CD14-positive monocyte (primary cell): ENCODE measurements around the gene MAP2K5. TPM values are rescaled to one million over a fixed set of nuclear protein-coding genes. Genes with fewer than 3 reads are reported as not detected.

Experiments used
- DNase-seq, 3 donors: peaks; one replicate each; pipeline ENCODE4 v3.0.0-alpha.2; 2011 to 2022
- H2AFZ ChIP-seq: 2 replicates; pipeline ENCODE4 v1.6.0; 2012; ENCODE audit warnings: mild to moderate bottlenecking, low read depth, low read length, inconsistent platforms; ENCODE audit not compliant: insufficient read depth, poor library complexity, severe bottlenecking
- H3K27ac ChIP-seq, 2 donors: 1 replicate in 1 of 2; 2 replicates in 1 of 2; pipeline ENCODE4 v1.5.1; 2012 to 2013; ENCODE audit warnings: low read length in 2 of 2, control low read depth in 1 of 2, inconsistent platforms in 1 of 2, low read depth in 1 of 2, mild to moderate bottlenecking in 1 of 2
- H3K27me3 ChIP-seq, 2 donors: one replicate each; pipeline versions ENCODE4 v1.6.0 to v1.6.1; 2011 to 2013; ENCODE audit warnings: low read length in 2 of 2; ENCODE audit not compliant: control insufficient read depth in 2 of 2, insufficient read depth in 2 of 2
- H3K36me3 ChIP-seq, 2 donors: replicated peaks in 1 of 2; 1 replicate in 1 of 2; 2 replicates in 1 of 2; pipeline versions ENCODE4 v1.5.1 to v1.6.1; 2012 to 2013; ENCODE audit warnings: low read length in 2 of 2, control low read depth in 1 of 2, inconsistent platforms in 1 of 2, mild to moderate bottlenecking in 1 of 2; ENCODE audit not compliant: insufficient read depth in 2 of 2, control insufficient read depth in 1 of 2
- H3K4me1 ChIP-seq, 2 donors: 1 replicate in 1 of 2; 2 replicates in 1 of 2; pipeline versions ENCODE4 v1.5.1 to v1.6.1; 2012 to 2013; ENCODE audit warnings: low read length in 2 of 2, control low read depth in 1 of 2, inconsistent platforms in 1 of 2, mild to moderate bottlenecking in 1 of 2, moderate library complexity in 1 of 2; ENCODE audit not compliant: insufficient read depth in 2 of 2, control insufficient read depth in 1 of 2
- H3K4me2 ChIP-seq: replicated peaks from 2 replicates; pipeline ENCODE3; 2012; ENCODE audit warnings: low read length, moderate library complexity, mild to moderate bottlenecking; ENCODE audit not compliant: poor library complexity, severe bottlenecking; ENCODE audit errors: extremely low read depth
- H3K4me3 ChIP-seq, 3 experiments: fragments of 200-600 bp in 1 of 3; sonication (generic) in 1 of 3; replicated peaks in 1 of 3; 1 replicate in 2 of 3; 2 replicates in 1 of 3; pipeline ENCODE4 v1.5.1; 2011 to 2013; ENCODE audit warnings: low read length in 3 of 3, mild to moderate bottlenecking in 3 of 3, control low read depth in 2 of 3, low read depth in 2 of 3, inconsistent platforms in 1 of 3, moderate library complexity in 1 of 3
- H3K79me2 ChIP-seq: 2 replicates; pipeline ENCODE4 v1.6.0; 2012; ENCODE audit warnings: mild to moderate bottlenecking, control low read depth, inconsistent platforms, low read length, moderate library complexity; ENCODE audit not compliant: insufficient read depth
- H3K9ac ChIP-seq: 2 replicates; pipeline ENCODE4 v1.6.0; 2017; ENCODE audit warnings: low read length, mild to moderate bottlenecking; ENCODE audit not compliant: insufficient read depth, poor library complexity, severe bottlenecking
- H3K9me3 ChIP-seq, 2 donors: replicated peaks in 1 of 2; 1 replicate in 1 of 2; 2 replicates in 1 of 2; pipeline versions ENCODE4 v1.5.1 to v1.6.1; 2012 to 2013; ENCODE audit warnings: low read length in 2 of 2, control low read depth in 1 of 2; ENCODE audit not compliant: control insufficient read depth in 1 of 2, insufficient read depth in 1 of 2
- H4K20me1 ChIP-seq: 2 replicates; pipeline ENCODE4 v1.6.0; 2012; ENCODE audit warnings: mild to moderate bottlenecking, low read length, control low read depth, moderate library complexity; ENCODE audit not compliant: insufficient read depth
- H3K27ac Mint-ChIP-seq, 7 donors: one replicate each; pipeline ENCODE4 v1.8.0; 2020; ENCODE audit warnings: mild to moderate bottlenecking in 7 of 7, mixed read lengths in 7 of 7, moderate library complexity in 6 of 7, inconsistent platforms in 2 of 7
- H3K27me3 Mint-ChIP-seq, 3 donors: one replicate each; pipeline ENCODE4 v1.8.0; 2021 to 2022; ENCODE audit warnings: low read depth in 3 of 3, mild to moderate bottlenecking in 3 of 3, mixed read lengths in 3 of 3, moderate library complexity in 3 of 3, inconsistent platforms in 1 of 3
- H3K36me3 Mint-ChIP-seq, 2 donors: one replicate each; pipeline ENCODE4 v1.8.0; 2020; ENCODE audit warnings: mixed read lengths in 2 of 2, inconsistent platforms in 1 of 2, mild to moderate bottlenecking in 1 of 2
- H3K4me1 Mint-ChIP-seq: one replicate; pipeline ENCODE4 v1.8.0; 2020; ENCODE audit warnings: mild to moderate bottlenecking, mixed read lengths
- H3K4me3 Mint-ChIP-seq, 2 donors: one replicate each; pipeline ENCODE4 v1.8.0; 2020; ENCODE audit warnings: mild to moderate bottlenecking in 2 of 2, mixed read lengths in 2 of 2, moderate library complexity in 1 of 2
- H3K9me3 Mint-ChIP-seq, 7 donors: one replicate each; pipeline ENCODE4 v1.8.0; 2020 to 2022; ENCODE audit warnings: mixed read lengths in 7 of 7, mild to moderate bottlenecking in 6 of 7, moderate library complexity in 6 of 7, inconsistent platforms in 2 of 7
- CTCF ChIP-seq: fragments of 200-600 bp; IDR thresholded peaks from one replicate; pipeline ENCODE4 v1.8.0; 2022; ENCODE audit warnings: antibody characterized with exemption, mild to moderate bottlenecking
- WGBS: methylation state at CpG from one replicate; pipeline ENCODE4 v1.1.5; 2013; ENCODE audit warnings: missing lambda C conversion rate; ENCODE audit not compliant: insufficient coverage; 5-methylcytosine and 5-hydroxymethylcytosine counted together
- intact Hi-C, 2 donors: fragments of 100-400 bp; cut with micrococcal nuclease; formaldehyde crosslinking; loops; one replicate each; pipeline versions ENCODE4 v1.15.0 to v1.15.1; 2023
- polyA plus RNA-seq, 3 donors: library from polyadenylated mRNA; depleted of rRNA in 1 of 3; unstranded in 2 of 3; stranded (reverse) in 1 of 3; fragments of 300-500 nt in 2 of 3; fragments of >200 nt in 1 of 3; fragmentation: Illumina TruSeq in 2 of 3; gene quantifications; 1 replicate in 2 of 3; 2 replicates in 1 of 3; pipeline ENCODE4 v1.2.3, GENCODE V29; 2012 to 2021

MAP2K5 gene
- polyA plus RNA-seq, 3 donors: 10.2 to 11.3 (median 10.6) TPM

GRCh38 chr15:67790610-67791319 is 248.3 kb downstream of the MAP2K5 start:
- Histone ChIP-seq H3K9ac (no peak overlapping the region), H3K4me1 (no peaks in the 10 kb centered on the region), H4K20me1 (no peaks in the 10 kb centered on the region), H3K9me3 (peaks cover 0 to 4% of the 10 kb centered on the region in 2 donors), H3K27me3 (no peaks in the 10 kb centered on the region), H3K4me2 (no peak overlapping the region), H3K27ac (no peak overlapping the region), H3K4me3 (no peak overlapping the region), H2AFZ (no peak overlapping the region), H3K79me2 (no peaks in the 10 kb centered on the region), H3K36me3 (peaks cover 0 to 8% of the 10 kb centered on the region in 2 donors)
- Mint-ChIP-seq H3K27me3 (no peaks in the 10 kb centered on the region), H3K4me3 (no peak overlapping the region), H3K4me1 (no peaks in the 10 kb centered on the region), H3K36me3 (peaks cover 33 to 37% of the 10 kb centered on the region in 2 donors), H3K9me3 (peaks cover 4 to 14% (median 12%) of the 10 kb centered on the region in 7 donors), H3K27ac (peak overlapping the region in 1 of 7 donors; percentile 19)
- no CpG with 5 or more reads among the region's 3 CpGs for WGBS
- no peak for DNase-seq
- no peak for TF ChIP-seq CTCF
- intact Hi-C loops: no loop called here

GRCh38 chr15:67792250-67792942 is 249.9 kb downstream of the MAP2K5 start:
- H3K27me3 ChIP-seq: no peaks in the 10 kb centered on the region
- H3K9me3 ChIP-seq: peaks cover 0 to 4% of the 10 kb centered on the region in 2 donors
- peaks cover 0 to 8% of the 10 kb centered on the region in 2 donors for H3K36me3 ChIP-seq
- Mint-ChIP-seq H3K27me3 (no peaks in the 10 kb centered on the region), H3K36me3 (peaks cover 31 to 34% of the 10 kb centered on the region in 2 donors), H3K4me3 (no peak overlapping the region), H3K27ac (no peak overlapping the region), H3K4me1 (no peaks in the 10 kb centered on the region), H3K9me3 (peaks cover 4 to 14% (median 12%) of the 10 kb centered on the region in 7 donors)
- DNase-seq: no peak
- intact Hi-C loops: no loop called here
- H3K4me3 ChIP-seq: no peak overlapping the region
- no peaks in the 10 kb centered on the region for H3K79me2 ChIP-seq
- no peak overlapping the region for H3K9ac ChIP-seq
- no peak for TF ChIP-seq CTCF
- H3K4me2 ChIP-seq: no peak overlapping the region
- no peaks in the 10 kb centered on the region for H3K4me1 ChIP-seq
- no peak overlapping the region for H3K27ac ChIP-seq
- 94% methylated on average over 2 of the region's 8 CpGs for WGBS
- H2AFZ ChIP-seq: no peak overlapping the region
- H4K20me1 ChIP-seq: no peaks in the 10 kb centered on the region
